BLaER1 treated with 17β-estradiol and CSF1 and Interleukin-3, amounts not matched to agents 10 nM and 100 nM (cell line): ENCODE results near the gene RAC2.

Experiments used
- H3K27ac ChIP-seq, 11 experiments: shearing (Covaris generic); formaldehyde crosslinking; 2 replicates each; pipeline ENCODE4 v1.8.1; 2022
- H3K27me3 ChIP-seq, 11 experiments: shearing (Covaris generic); formaldehyde crosslinking; 2 replicates each; pipeline ENCODE4 v1.8.1; 2022
- H3K36me3 ChIP-seq, 11 experiments: shearing (Covaris generic); formaldehyde crosslinking; 2 replicates each; pipeline ENCODE4 v1.8.1; 2022
- H3K4me1 ChIP-seq, 10 experiments: shearing (Covaris generic); formaldehyde crosslinking; 2 replicates each; pipeline ENCODE4 v1.8.1; 2022
- H3K4me2 ChIP-seq, 11 experiments: shearing (Covaris generic); formaldehyde crosslinking; 2 replicates each; pipeline ENCODE4 v1.8.1; 2022
- H3K4me3 ChIP-seq, 10 experiments: shearing (Covaris generic); formaldehyde crosslinking; 2 replicates each; pipeline ENCODE4 v1.8.1; 2022
- H3K9ac ChIP-seq, 11 experiments: shearing (Covaris generic); formaldehyde crosslinking; 2 replicates each; pipeline ENCODE4 v1.8.1; 2022
- H3K9me3 ChIP-seq, 11 experiments: shearing (Covaris generic); formaldehyde crosslinking; replicated peaks in 1 of 11; 2 replicates each; pipeline ENCODE4 v1.8.1; 2022
- H4K20me1 ChIP-seq, 11 experiments: shearing (Covaris generic); formaldehyde crosslinking; 2 replicates each; pipeline ENCODE4 v1.8.1; 2022
- Cebpa-rat ChIP-seq, 11 experiments: shearing (Covaris generic); IDR thresholded peaks; 2 replicates each; pipeline ENCODE4 v1.8.1; 2022

The RAC2 gene

GRCh38 chr22:37181681-37182080 is 62.4 kb downstream of the RAC2 start:
- no peaks in the 10 kb centered on the region for H3K36me3 ChIP-seq
- TF ChIP-seq Cebpa-rat (IDR thresholded peaks at IDR 0.05), result no peak
- H3K4me1 ChIP-seq, result peaks cover 35 to 88% (median 76%) of the 10 kb centered on the region in 10 experiments
- no peak overlapping the region for H3K4me3 ChIP-seq
- no peaks in the 10 kb centered on the region; a peak in 1 of 22 replicates for H4K20me1 ChIP-seq
- no peaks in the 10 kb centered on the region for H3K27me3 ChIP-seq
- no peaks in the 10 kb centered on the region for H3K9me3 ChIP-seq
- H3K4me2 ChIP-seq, result no peak overlapping the region
- no peak overlapping the region for H3K27ac ChIP-seq
- H3K9ac ChIP-seq, result no peak overlapping the region

- H3K4me3 ChIP-seq, result no peak overlapping the region
- H4K20me1 ChIP-seq, result no peaks in the 10 kb centered on the region; a peak in 1 of 22 replicates
- no peak for TF ChIP-seq Cebpa-rat (IDR thresholded peaks at IDR 0.05)
- H3K9me3 ChIP-seq, result no peaks in the 10 kb centered on the region
- no peaks in the 10 kb centered on the region for H3K27me3 ChIP-seq
- peak overlapping the region in 9 of 11 experiments; percentile 7 to 40 (median 34); a peak in 12 of 22 replicates for H3K4me2 ChIP-seq
- H3K4me1 ChIP-seq, result peaks cover 40 to 88% (median 77%) of the 10 kb centered on the region in 10 experiments
- peak overlapping the region in 2 of 11 experiments; percentile 23 to 62; a peak in 4 of 22 replicates for H3K27ac ChIP-seq
- H3K9ac ChIP-seq, result peak overlapping the region in 2 of 11 experiments; percentile 30 to 38; a peak in 2 of 22 replicates
- no peaks in the 10 kb centered on the region for H3K36me3 ChIP-seq
Observed at GRCh38 chr22:37180531-37181231, 63.4 kb downstream of the RAC2 start.

- Histone ChIP-seq H4K20me1 (no peaks in the 10 kb centered on the region; a peak in 1 of 22 replicates), H3K9ac (peak overlapping the region in 2 of 11 experiments; percentile 30 to 38; a peak in 1 of 22 replicates), H3K9me3 (peaks cover 0 to 7% (median 0%) of the 10 kb centered on the region in 11 experiments; a peak in 3 of 22 replicates), H3K36me3 (no peaks in the 10 kb centered on the region), H3K27ac (peak overlapping the region in 2 of 11 experiments; percentile 23 to 62; a peak in 4 of 22 replicates), H3K4me3 (no peak overlapping the region), H3K4me1 (peaks cover 43 to 83% (median 71%) of the 10 kb centered on the region in 10 experiments), H3K27me3 (no peaks in the 10 kb centered on the region), H3K4me2 (peak overlapping the region in 9 of 11 experiments; percentile 7 to 40 (median 34); a peak in 14 of 22 replicates)
- no peak for TF ChIP-seq Cebpa-rat (IDR thresholded peaks at IDR 0.05)
Observed at GRCh38 chr22:37179622-37180420, 64.2 kb downstream of the RAC2 start.

- Histone ChIP-seq H3K36me3 (no peaks in the 10 kb centered on the region), H3K4me2 (peak overlapping the region in 7 of 11 experiments; percentile 60 to 87 (median 80); a peak in 13 of 22 replicates), H3K27me3 (no peaks in the 10 kb centered on the region), H3K9me3 (peaks cover 0 to 12% (median 4%) of the 10 kb centered on the region in 11 experiments; a peak in 3 of 22 replicates), H3K4me3 (no peak overlapping the region), H3K4me1 (peaks cover 43 to 79% (median 65%) of the 10 kb centered on the region in 10 experiments), H3K27ac (peak overlapping the region in 7 of 11 experiments; percentile 21 to 73 (median 55); a peak in 11 of 22 replicates), H3K9ac (peak overlapping the region in 2 of 11 experiments; percentile 12 to 24; a peak in 2 of 22 replicates), H4K20me1 (no peaks in the 10 kb centered on the region)
- TF ChIP-seq Cebpa-rat (IDR thresholded peaks at IDR 0.05), result no peak
Observed at GRCh38 chr22:37179126-37179470, 65.0 kb downstream of the RAC2 start.

- no peaks in the 10 kb centered on the region for H3K27me3 ChIP-seq
- peak overlapping the region in 8 of 11 experiments; percentile 21 to 73 (median 62); a peak in 17 of 22 replicates for H3K27ac ChIP-seq
- H3K4me1 ChIP-seq, result peaks cover 43 to 73% (median 59%) of the 10 kb centered on the region in 10 experiments
- peak overlapping the region in 9 of 11 experiments; percentile 6 to 56 (median 23); a peak in 10 of 22 replicates for H3K9ac ChIP-seq
- TF ChIP-seq Cebpa-rat (IDR thresholded peaks at IDR 0.05), result peak in 4 of 11 experiments; percentile 17 to 32 (median 26); a peak in 1 of 22 replicates
- H3K4me3 ChIP-seq, result no peak overlapping the region
- peaks cover 0 to 12% (median 4%) of the 10 kb centered on the region in 11 experiments; a peak in 3 of 22 replicates for H3K9me3 ChIP-seq
- H3K36me3 ChIP-seq, result no peaks in the 10 kb centered on the region
- no peaks in the 10 kb centered on the region for H4K20me1 ChIP-seq
- peak overlapping the region; percentile 60 to 87 (median 73) for H3K4me2 ChIP-seq
Observed at GRCh38 chr22:37178350-37179125, 65.5 kb downstream of the RAC2 start.

- H3K9me3 ChIP-seq, result peaks cover 0 to 12% (median 4%) of the 10 kb centered on the region in 11 experiments; a peak in 3 of 22 replicates
- H3K36me3 ChIP-seq, result no peaks in the 10 kb centered on the region
- H3K4me2 ChIP-seq, result peak overlapping the region; percentile 60 to 87 (median 73)
- peaks cover 41 to 65% (median 53%) of the 10 kb centered on the region in 10 experiments for H3K4me1 ChIP-seq
- peak overlapping the region in 5 of 11 experiments; percentile 6 to 56 (median 24); a peak in 4 of 22 replicates for H3K9ac ChIP-seq
- no peaks in the 10 kb centered on the region for H3K27me3 ChIP-seq
- TF ChIP-seq Cebpa-rat (IDR thresholded peaks at IDR 0.05), result no peak
- H3K27ac ChIP-seq, result peak overlapping the region in 8 of 11 experiments; percentile 12 to 73 (median 62); a peak in 14 of 22 replicates
- H3K4me3 ChIP-seq, result no peak overlapping the region
- no peaks in the 10 kb centered on the region for H4K20me1 ChIP-seq
Observed at GRCh38 chr22:37177755-37178154, 66.3 kb downstream of the RAC2 start.

- Histone ChIP-seq H3K36me3 (no peaks in the 10 kb centered on the region), H3K4me2 (peak overlapping the region; percentile 60 to 87 (median 73)), H3K27me3 (no peaks in the 10 kb centered on the region), H4K20me1 (no peaks in the 10 kb centered on the region), H3K4me1 (peaks cover 41 to 62% (median 51%) of the 10 kb centered on the region in 10 experiments), H3K27ac (peak overlapping the region in 9 of 11 experiments; percentile 12 to 73 (median 61); a peak in 17 of 22 replicates), H3K9ac (peak overlapping the region in 5 of 11 experiments; percentile 14 to 56 (median 34); a peak in 3 of 22 replicates), H3K4me3 (no peak overlapping the region), H3K9me3 (peaks cover 0 to 12% (median 4%) of the 10 kb centered on the region in 11 experiments; a peak in 3 of 22 replicates)
- no peak for TF ChIP-seq Cebpa-rat (IDR thresholded peaks at IDR 0.05)
Observed at GRCh38 chr22:37177221-37177620, 66.8 kb downstream of the RAC2 start.
